H1 (cell line): ENCODE data around the gene KRT3. TPM values are rescaled to one million over a fixed set of nuclear protein-coding genes. Genes with fewer than 3 reads are reported as not detected.

Experiments
- CTCF ChIA-PET: fragments of 300-600 bp; sonication (Branson Sonifier 250); formaldehyde crosslinking; loops from one replicate; lab custom pipeline; 2021; ENCODE audit not compliant: partially characterized antibody; lab: Charles Lee
- POLR2A ChIA-PET: fragments of 300-600 bp; sonication (Branson Sonifier 250); formaldehyde crosslinking; loops from one replicate; lab custom pipeline; 2021; ENCODE audit warnings: inconsistent platforms; ENCODE audit not compliant: partially characterized antibody; lab: Charles Lee
- DNase-seq, 2 experiments: peaks; one replicate each; pipeline versions ENCODE4 v3.0.0 to v3.0.0-alpha.2; 2010 to 2022; ENCODE audit warnings: low spot score in 2 of 2, low read depth in 1 of 2, mixed read lengths in 1 of 2
- FAIRE-seq: peaks from 2 replicates; lab custom pipeline; 2011; peaks lifted over from hg19 to GRCh38; lab: Jason Lieb, UNC
- H2AFZ ChIP-seq: 2 replicates; pipeline ENCODE4 v1.8.1; 2012; ENCODE audit warnings: low read length, inconsistent platforms
- H2AK5ac ChIP-seq: 2 replicates; pipeline ENCODE4 v1.6.1; 2013; ENCODE audit warnings: low read depth, low read length
- H2BK120ac ChIP-seq: replicated peaks from 2 replicates; pipeline ENCODE3; 2013; ENCODE audit warnings: low read depth, low read length, inconsistent platforms
- H2BK12ac ChIP-seq: 2 replicates; pipeline ENCODE4 v1.6.1; 2013; ENCODE audit warnings: low read depth, low read length
- H2BK15ac ChIP-seq: 2 replicates; pipeline ENCODE4 v1.6.1; 2013; ENCODE audit warnings: low read length
- H2BK20ac ChIP-seq: 2 replicates; pipeline ENCODE4 v1.6.1; 2013; ENCODE audit warnings: low read length
- H2BK5ac ChIP-seq: 2 replicates; pipeline ENCODE4 v1.6.1; 2013; ENCODE audit warnings: low read depth, low read length
- H3K14ac ChIP-seq: 2 replicates; pipeline ENCODE4 v1.6.1; 2013; ENCODE audit warnings: inconsistent platforms; ENCODE audit not compliant: insufficient read length
- H3K18ac ChIP-seq: 2 replicates; pipeline ENCODE4 v1.6.1; 2013; ENCODE audit warnings: low read length; ENCODE audit errors: extremely low read depth
- H3K23ac ChIP-seq: 2 replicates; pipeline ENCODE4 v1.6.1; 2013; ENCODE audit warnings: inconsistent platforms; ENCODE audit not compliant: insufficient read length
- H3K23me2 ChIP-seq: 2 replicates; pipeline ENCODE4 v1.6.1; 2013; ENCODE audit warnings: low read depth, low read length
- H3K27ac ChIP-seq: 2 replicates; pipeline ENCODE4 v1.6.1; 2011; ENCODE audit warnings: low read depth, low read length, inconsistent platforms
- H3K27me3 ChIP-seq, 4 experiments: replicated peaks in 1 of 4; 1 replicate in 1 of 4; 2 replicates in 3 of 4; pipeline versions ENCODE4 v1.6.1 to v1.8.1; 2011 to 2013; ENCODE audit warnings: low read length in 3 of 4, mild to moderate bottlenecking in 3 of 4, inconsistent platforms in 2 of 4, mixed read lengths in 2 of 4, moderate library complexity in 1 of 4; ENCODE audit not compliant: control insufficient read depth in 3 of 4, insufficient read depth in 3 of 4; ENCODE audit errors: extremely low read depth in 1 of 4
- H3K36me3 ChIP-seq, 4 experiments: 2 replicates each; pipeline versions ENCODE4 v1.6.1 to v1.8.1; 2011 to 2013; ENCODE audit warnings: mild to moderate bottlenecking in 4 of 4, low read length in 3 of 4, moderate library complexity in 2 of 4, control low read depth in 1 of 4, inconsistent platforms in 1 of 4; ENCODE audit not compliant: insufficient read depth in 4 of 4, control insufficient read depth in 2 of 4
- H3K4ac ChIP-seq: replicated peaks from 2 replicates; pipeline ENCODE3; 2013; ENCODE audit warnings: low read length, low read depth, mixed read lengths, inconsistent platforms; ENCODE audit not compliant: insufficient read length
- H3K4me1 ChIP-seq, 4 experiments: replicated peaks in 1 of 4; 1 replicate in 1 of 4; 2 replicates in 3 of 4; pipeline versions ENCODE4 v1.6.1 to v1.8.1; 2011 to 2013; ENCODE audit warnings: low read length in 3 of 4, inconsistent platforms in 2 of 4, mixed read lengths in 1 of 4; ENCODE audit not compliant: insufficient read depth in 4 of 4, control insufficient read depth in 3 of 4
- H3K4me2 ChIP-seq, 2 experiments: 2 replicates each; pipeline versions ENCODE4 v1.6.1 to v1.8.1; 2011 to 2013; ENCODE audit warnings: low read depth in 2 of 2, low read length in 2 of 2, control low read depth in 1 of 2, inconsistent platforms in 1 of 2, mild to moderate bottlenecking in 1 of 2; ENCODE audit not compliant: insufficient read depth in 1 of 2
- H3K4me3 ChIP-seq, 4 experiments: fragments of 200-600, 300-600 bp in 1 of 4; sonication (generic), shearing (Covaris generic), sonication (Bioruptor Twin) in 1 of 4; 2 replicates each; pipeline versions ENCODE4 v1.5.1 to v1.8.1; 2011 to 2016; ENCODE audit warnings: low read length in 4 of 4, low read depth in 3 of 4, control low read depth in 2 of 4, inconsistent platforms in 2 of 4, mild to moderate bottlenecking in 2 of 4, mixed read lengths in 1 of 4, moderate library complexity in 1 of 4; ENCODE audit not compliant: insufficient read depth in 2 of 4; ENCODE audit errors: extremely low read depth in 1 of 4
- H3K56ac ChIP-seq: replicated peaks from 2 replicates; pipeline ENCODE3; 2013; ENCODE audit warnings: low read depth, mild to moderate bottlenecking, mixed read lengths, low read length, inconsistent platforms; ENCODE audit not compliant: insufficient read length
- H3K79me1 ChIP-seq: 2 replicates; pipeline ENCODE4 v1.6.1; 2013; ENCODE audit warnings: low read depth, low read length, control low read depth
- H3K79me2 ChIP-seq, 2 experiments: 2 replicates each; pipeline versions ENCODE4 v1.6.1 to v1.8.1; 2012 to 2013; ENCODE audit warnings: low read length in 2 of 2, mild to moderate bottlenecking in 2 of 2, inconsistent platforms in 1 of 2; ENCODE audit not compliant: insufficient read depth in 2 of 2, control insufficient read depth in 1 of 2
- H3K9ac ChIP-seq, 4 experiments: replicated peaks in 1 of 4; 1 replicate in 1 of 4; 2 replicates in 3 of 4; pipeline versions ENCODE4 v1.6.1 to v1.8.1; 2011 to 2013; ENCODE audit warnings: low read depth in 3 of 4, low read length in 3 of 4, control low read depth in 2 of 4, mild to moderate bottlenecking in 2 of 4, moderate library complexity in 2 of 4, inconsistent platforms in 1 of 4; ENCODE audit errors: extremely low read depth in 1 of 4
- H3K9me3 ChIP-seq, 2 experiments: 2 replicates each; pipeline versions ENCODE4 v1.6.1 to v1.8.1; 2012 to 2013; ENCODE audit warnings: mild to moderate bottlenecking in 2 of 2, moderate library complexity in 2 of 2, control low read depth in 1 of 2, inconsistent platforms in 1 of 2, low read depth in 1 of 2, low read length in 1 of 2, mixed read lengths in 1 of 2; ENCODE audit not compliant: insufficient read depth in 2 of 2
- H4K20me1 ChIP-seq, 2 experiments: replicated peaks in 1 of 2; 2 replicates each; pipeline versions ENCODE3 to v1.8.1; 2011 to 2013; ENCODE audit warnings: inconsistent platforms in 2 of 2, low read length in 2 of 2, mild to moderate bottlenecking in 1 of 2; ENCODE audit not compliant: insufficient read depth in 2 of 2, control insufficient read depth in 1 of 2
- H4K5ac ChIP-seq: 2 replicates; pipeline ENCODE4 v1.6.1; 2013; ENCODE audit warnings: low read length, low read depth, mixed read lengths, inconsistent platforms; ENCODE audit not compliant: insufficient read length
- H4K8ac ChIP-seq: 2 replicates; pipeline ENCODE4 v1.8.0; 2013; ENCODE audit warnings: mild to moderate bottlenecking, moderate library complexity, low read length, inconsistent platforms; ENCODE audit not compliant: insufficient read depth; ENCODE audit errors: extremely low read depth
- H4K91ac ChIP-seq: replicated peaks from 2 replicates; pipeline ENCODE3; 2013; ENCODE audit warnings: low read length, mixed read lengths, inconsistent platforms; ENCODE audit not compliant: insufficient read length
- EP300 ChIP-seq, 2 experiments: IDR thresholded peaks; 1 replicate in 1 of 2; 2 replicates in 1 of 2; pipeline ENCODE4 v1.6.1; 2011 to 2012; ENCODE audit warnings: low read depth in 2 of 2, low read length in 2 of 2, mild to moderate bottlenecking in 2 of 2, borderline replicate concordance in 1 of 2, inconsistent platforms in 1 of 2, moderate library complexity in 1 of 2
- JUND ChIP-seq: IDR thresholded peaks from 2 replicates; pipeline ENCODE4 v1.6.1; 2011; ENCODE audit warnings: mild to moderate bottlenecking, improper control_type of control experiment, low read length
- POLR2A ChIP-seq, 2 experiments: IDR thresholded peaks; 1 replicate in 1 of 2; 2 replicates in 1 of 2; pipeline ENCODE4 v1.6.1; 2011; ENCODE audit warnings: low read depth in 2 of 2, low read length in 2 of 2, mild to moderate bottlenecking in 2 of 2; ENCODE audit errors: control extremely low read depth in 1 of 2
- SP1 ChIP-seq: IDR thresholded peaks from 2 replicates; pipeline ENCODE4 v1.6.1; 2011; ENCODE audit warnings: low read depth, low read length
- ZNF274 ChIP-seq: IDR thresholded peaks from 2 replicates; pipeline ENCODE4 v1.7.0; 2012; ENCODE audit warnings: low read length, borderline replicate concordance; ENCODE audit errors: extremely low read depth
- WGBS, 2 experiments: shearing (Covaris generic) in 1 of 2; methylation state at CpG; one replicate each; pipeline versions ENCODE4 v1.1.6 to v1.1.7; 2013 to 2015; ENCODE audit warnings: low lambda C conversion rate in 2 of 2, mixed read lengths in 2 of 2, inconsistent platforms in 1 of 2, low coverage in 1 of 2, missing lambda C conversion rate in 1 of 2; ENCODE audit not compliant: insufficient replicate concordance in 2 of 2, insufficient coverage in 1 of 2, insufficient read length in 1 of 2; ENCODE audit errors: extremely low coverage in 1 of 2, missing lambda C conversion rate in 1 of 2; 5-methylcytosine and 5-hydroxymethylcytosine counted together
- polyA plus RNA-seq, 7 experiments: library from polyadenylated mRNA; depleted of rRNA in 3 of 7; stranded (reverse) in 5 of 7; unstranded in 2 of 7; fragments of >200 nt in 5 of 7; fragments of 200-250 nt in 2 of 7; gene quantifications; 1 replicate in 5 of 7; 2 replicates in 1 of 7; 4 replicates in 1 of 7; pipeline versions ENCODE4 v1.2.1 to v1.2.3, GENCODE V29; 2011 to 2013; ENCODE audit warnings: missing spikeins in 2 of 7, mixed read lengths in 2 of 7
- total RNA-seq: library from RNA; stranded (reverse); fragmentation: NEBNext Ultra II Directional; extraction: Animal tissue kit (Norgen Biotek cat#: 25700); gene quantifications from 2 replicates; pipeline ENCODE4 v1.2.1, GENCODE V29; 2021

KRT3 gene
- total and polyA plus RNA-seq, 2 of the 8 experiments (the other 6 are each of a cell fraction or from before 2014, with no cell fraction given): not detected

GRCh38 chr12:52814710-52815155, 18.8 kb upstream of the KRT3 start:
- no peak for FAIRE-seq
- ChIA-PET POLR2A (interaction anchor here (0.6 kb wide), 1 partner anchor 165 kb away, joined by 3 read pairs; no protein-coding TSS in a partner anchor), CTCF (interaction anchor here (0.9 to 1.2 kb wide), 2 partner anchors 101 to 423 kb away, joined by 3 read pairs; no protein-coding TSS in a partner anchor)
- H2AK5ac ChIP-seq: no peak overlapping the region
- H3K4me2 ChIP-seq: no peak overlapping the region
- TF ChIP-seq JUND: no peak
- no peak for TF ChIP-seq POLR2A (IDR thresholded peaks at IDR 0.05; ENCODE audit: control extremely low read depth in 1 of 2, low read depth in 2 of 2, low read length in 2 of 2)
- TF ChIP-seq EP300 (IDR thresholded peaks at IDR 0.05; ENCODE audit: borderline replicate concordance in 1 of 2, low read depth in 2 of 2, low read length in 2 of 2): no peak
- TF ChIP-seq SP1: no peak
- no peak for TF ChIP-seq ZNF274
- H3K79me1 ChIP-seq: no peaks in the 10 kb centered on the region
- no peaks in the 10 kb centered on the region for H3K36me3 ChIP-seq
- H2BK12ac ChIP-seq: no peak overlapping the region
- no peak for DNase-seq
- H4K20me1 ChIP-seq: no peaks in the 10 kb centered on the region
- H3K4me3 ChIP-seq: no peak overlapping the region
- no peak overlapping the region for H3K56ac ChIP-seq
- H3K27me3 ChIP-seq: no peaks in the 10 kb centered on the region
- no peak overlapping the region for H4K8ac ChIP-seq
- H4K5ac ChIP-seq: no peak overlapping the region
- no peaks in the 10 kb centered on the region for H3K9me3 ChIP-seq
- no peaks in the 10 kb centered on the region for H3K79me2 ChIP-seq
- no peak overlapping the region for H2BK20ac ChIP-seq
- no peak overlapping the region for H3K4ac ChIP-seq
- WGBS, 2 experiments: 85% methylated on average over 4 of the region's 4 CpGs; no CpG with 5 or more reads in 1 of the 2 experiments
- H2BK15ac ChIP-seq: no peak overlapping the region
- no peak overlapping the region for H2AFZ ChIP-seq
- no peak overlapping the region for H2BK5ac ChIP-seq
- no peak overlapping the region for H3K14ac ChIP-seq
- H3K23me2 ChIP-seq: no peaks in the 10 kb centered on the region
- no peak overlapping the region for H4K91ac ChIP-seq
- H3K4me1 ChIP-seq: no peaks in the 10 kb centered on the region
- no peak overlapping the region for H2BK120ac ChIP-seq
- H3K9ac ChIP-seq: no peak overlapping the region
- no peak overlapping the region for H3K23ac ChIP-seq
- no peak overlapping the region for H3K27ac ChIP-seq
- no peak overlapping the region for H3K18ac ChIP-seq
